ENCODE measurements around the gene CPNE7.
"Not testable (repeated sequence)": the region's sequence is repeated elsewhere in the genome, so short reads cannot be mapped to it uniquely, and the experiment has no call there.

CPNE7 gene

DNA sequence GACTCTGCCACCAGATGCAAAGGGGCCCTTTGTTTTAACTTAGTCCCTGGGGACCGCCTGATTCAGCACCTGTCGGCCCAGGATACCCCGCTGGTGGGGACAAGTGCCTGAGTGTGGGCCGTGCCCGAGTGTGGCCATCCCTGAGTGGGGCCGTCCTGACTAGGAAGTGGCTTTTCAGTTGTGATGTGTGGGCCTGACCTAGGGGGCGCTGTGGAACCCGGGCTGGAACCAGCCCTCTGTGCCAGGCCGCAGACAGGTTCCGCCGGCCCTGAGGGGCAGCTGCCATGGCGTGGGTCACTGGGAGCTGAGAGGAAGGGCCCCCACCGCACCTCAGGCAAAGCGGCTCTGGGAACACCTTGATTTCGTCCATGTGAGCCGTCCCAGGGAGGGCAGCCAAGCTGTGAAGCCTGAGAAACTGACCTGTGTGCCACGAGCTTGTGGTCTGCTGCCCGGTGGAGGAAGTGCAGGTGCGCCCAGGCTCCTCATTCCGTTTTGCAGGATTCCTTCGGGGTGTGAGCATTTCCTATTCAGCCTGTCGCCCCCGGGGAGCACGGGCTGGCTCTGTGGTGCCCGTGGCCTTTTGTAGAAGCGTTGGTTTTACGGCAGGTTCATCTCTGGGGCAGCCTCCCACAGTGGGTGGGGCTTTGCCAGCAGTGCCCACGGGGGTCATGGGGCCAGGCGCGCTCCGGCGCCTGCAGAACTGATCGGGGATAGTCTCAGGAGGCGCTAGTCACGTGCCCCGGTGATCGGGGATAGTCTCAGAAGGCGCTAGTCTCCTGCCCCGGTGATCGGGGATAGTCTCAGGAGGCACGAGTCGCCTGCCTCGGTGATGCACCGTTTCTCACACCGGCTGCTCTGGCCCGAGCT, 9.8 kb upstream of the CPNE7 start:
- DNase-seq: peak in 20 of 51 donors; percentile 8 to 52 (median 32)

DNA sequence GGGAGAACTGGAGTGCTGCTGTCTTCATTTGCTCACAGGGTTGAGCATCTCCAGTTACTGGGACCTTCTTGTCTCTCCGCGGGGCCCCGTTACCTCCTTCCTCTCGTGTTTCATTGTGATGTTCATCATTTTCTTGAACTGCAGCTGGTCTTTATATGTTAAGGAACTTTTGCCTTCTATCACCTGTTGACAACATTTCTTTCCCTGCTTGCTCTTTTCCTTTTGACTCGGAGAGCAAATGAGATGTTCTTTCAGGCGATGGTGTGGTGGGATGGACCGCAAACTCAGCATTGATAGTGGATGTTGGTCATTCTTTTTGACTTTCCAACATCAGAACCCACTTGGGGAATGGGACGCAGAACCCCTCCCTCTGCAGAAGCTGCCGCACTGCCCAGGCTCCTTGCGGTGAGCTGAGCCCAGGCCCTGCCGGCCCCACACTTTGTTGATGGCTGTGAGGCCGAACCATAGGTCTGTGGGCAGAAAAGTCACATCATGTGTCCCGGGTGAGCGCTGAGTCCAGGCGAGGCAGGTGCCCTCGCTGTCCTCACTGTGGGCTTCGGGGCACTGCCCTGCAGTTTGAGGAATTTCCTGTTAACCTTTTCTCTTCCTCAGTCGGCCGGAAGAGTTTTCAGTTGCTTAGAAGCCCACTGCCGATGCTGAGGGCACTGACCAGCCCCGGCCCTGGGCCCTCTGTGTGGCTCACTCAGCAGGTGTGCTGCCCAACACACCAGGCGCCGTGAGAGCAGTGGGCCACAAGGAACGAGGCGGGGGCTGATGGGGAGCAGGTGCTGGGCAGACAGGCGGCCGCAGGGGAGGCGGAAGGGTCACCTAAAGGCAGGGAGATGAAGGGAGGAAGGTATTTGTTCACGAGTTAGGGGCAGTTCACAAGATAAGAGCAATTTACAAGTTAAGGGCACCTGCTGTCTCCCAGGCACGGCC, 7.6 kb upstream of the CPNE7 start:
- no peak for DNase-seq

DNA sequence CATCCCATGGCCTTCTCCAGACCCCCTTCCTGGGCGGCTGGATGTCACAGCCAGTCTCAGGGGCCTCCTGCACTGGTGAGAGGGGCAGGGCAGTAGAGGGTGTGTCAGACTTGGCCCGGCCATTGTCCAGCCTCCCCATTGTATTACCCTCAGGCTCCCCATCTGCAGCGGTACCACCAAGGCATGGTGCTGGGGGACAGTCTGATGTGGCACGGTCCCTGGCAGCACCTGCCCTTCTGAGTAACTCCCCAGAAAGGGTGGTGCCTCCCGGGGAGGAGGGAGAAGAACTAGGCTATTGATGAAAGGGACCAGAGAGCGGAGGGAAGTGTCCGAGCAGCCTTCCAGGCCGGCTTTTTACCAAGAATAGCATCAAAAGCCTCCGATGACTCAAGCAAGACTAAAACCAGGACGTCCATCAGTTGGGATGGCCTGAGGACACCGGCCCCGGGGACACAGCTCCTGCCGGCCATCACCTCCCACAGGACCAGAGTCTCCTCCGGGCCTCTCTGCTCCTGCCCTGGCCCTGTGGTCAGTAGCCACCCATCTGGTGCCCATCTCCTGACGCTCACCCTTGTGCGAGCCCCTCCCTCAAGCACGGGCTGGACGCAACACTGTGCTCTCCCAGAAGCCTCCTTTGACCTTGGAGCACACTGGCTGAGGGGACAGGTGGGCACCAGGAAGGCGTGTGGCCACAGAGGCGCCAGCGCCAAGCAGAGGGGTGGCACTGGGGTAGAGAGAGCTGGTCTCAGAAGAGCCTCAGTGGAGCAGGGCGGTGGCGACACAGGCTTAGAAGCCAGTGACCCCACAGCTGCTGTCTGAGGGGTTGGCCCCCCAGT, 5.8 kb upstream of the CPNE7 start:
- DNase-seq: no peak

DNA sequence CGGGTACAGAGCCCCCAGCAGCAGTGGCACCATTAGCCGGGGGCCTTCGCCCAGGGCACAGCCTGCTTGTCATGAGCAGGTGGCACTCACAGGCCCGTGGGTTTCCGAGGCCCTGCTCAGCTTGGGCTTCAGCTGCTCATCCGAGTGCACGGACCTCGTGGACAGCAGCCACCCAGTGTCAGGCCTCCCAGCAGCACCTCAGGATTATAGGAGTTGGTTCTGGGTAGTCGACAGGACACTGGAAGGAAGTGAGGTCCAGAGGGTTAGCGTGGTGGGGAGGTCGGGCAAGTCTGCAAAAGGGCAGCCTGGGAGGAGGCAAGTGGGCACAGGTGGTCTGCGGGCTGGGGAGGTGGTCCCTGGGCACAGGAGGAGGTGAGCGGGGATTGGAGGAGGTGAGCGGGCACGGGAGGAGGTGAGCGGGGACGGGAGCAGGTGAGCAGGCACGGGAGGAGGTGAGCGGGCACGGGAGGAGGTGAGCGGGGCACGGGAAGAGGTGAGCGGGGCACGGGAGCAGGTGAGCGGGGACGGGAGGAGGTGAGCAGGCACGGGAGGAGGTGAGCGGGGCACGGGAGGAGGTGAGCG, 5.1 kb upstream of the CPNE7 start:
- DNase-seq: no peak

DNA sequence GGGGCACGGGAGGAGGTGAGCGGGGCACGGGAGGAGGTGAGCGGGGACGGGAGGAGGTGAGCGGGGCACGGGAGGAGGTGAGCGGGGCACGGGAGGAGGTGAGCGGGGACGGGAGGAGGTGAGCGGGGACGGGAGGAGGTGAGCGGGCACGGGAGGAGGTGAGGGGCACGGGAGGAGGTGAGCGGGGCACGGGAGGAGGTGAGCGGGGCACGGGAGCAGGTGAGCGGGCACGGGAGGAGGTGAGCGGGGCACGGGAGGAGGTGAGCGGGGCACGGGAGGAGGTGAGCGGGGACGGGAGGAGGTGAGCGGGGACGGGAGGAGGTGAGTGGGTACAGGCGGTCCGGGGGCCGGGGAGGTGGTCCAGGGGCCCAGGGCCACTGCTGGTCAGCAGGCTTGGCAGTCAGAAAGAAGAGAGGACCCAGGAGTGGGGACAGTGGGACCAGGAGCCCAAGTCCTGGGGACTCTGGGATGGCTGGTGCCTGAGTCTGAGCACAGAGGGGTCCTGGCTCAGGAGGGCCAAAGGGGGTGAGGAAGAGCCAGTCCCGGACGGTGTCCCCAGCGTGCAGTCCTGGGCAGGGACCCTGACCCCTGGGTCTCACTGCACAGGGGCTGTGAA, 4.5 kb upstream of the CPNE7 start:
- DNase-seq: not testable (repeated sequence)

DNA sequence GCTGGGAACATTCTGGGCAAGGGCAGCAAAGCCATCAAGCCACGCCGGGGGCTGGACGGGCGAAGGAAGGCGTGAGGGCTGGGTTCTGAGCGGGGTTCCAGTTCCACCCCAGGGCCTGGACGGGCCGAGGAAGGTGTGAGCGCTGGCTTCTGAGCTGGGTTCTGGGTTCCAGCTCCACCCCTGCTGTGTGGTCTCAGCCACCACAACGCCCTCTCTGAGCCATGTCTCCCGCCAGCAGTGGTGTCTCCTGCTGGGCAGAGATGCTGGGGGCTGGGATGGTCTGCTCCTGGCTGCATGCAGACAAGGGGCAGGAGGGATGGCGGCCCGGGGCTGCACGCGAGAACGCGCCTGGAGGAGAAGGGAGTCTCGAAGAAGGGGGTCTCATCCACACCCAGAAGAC, 3.9 kb upstream of the CPNE7 start:
- DNase-seq: no peak

DNA sequence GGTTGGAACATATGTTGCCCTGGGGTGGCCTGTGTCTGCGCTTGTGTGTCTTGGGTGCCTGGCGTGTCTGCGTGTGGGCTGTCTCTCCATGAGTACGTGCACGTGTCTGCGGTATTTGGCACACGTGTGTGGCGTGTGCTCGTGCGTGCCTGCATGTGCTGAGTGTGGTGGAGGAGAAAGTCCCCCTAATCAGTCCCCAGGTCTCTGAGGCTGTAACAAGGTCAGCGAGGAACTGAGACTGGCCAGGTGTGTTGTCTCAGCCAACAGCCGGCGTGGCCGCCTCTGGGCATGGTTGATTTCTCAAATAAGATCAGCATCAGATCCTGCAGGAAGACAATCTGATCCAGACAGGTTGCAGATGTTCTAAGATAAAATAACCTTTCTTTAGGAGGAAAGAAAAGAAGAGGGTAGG, 3.5 kb upstream of the CPNE7 start:
- no peak for DNase-seq

DNA sequence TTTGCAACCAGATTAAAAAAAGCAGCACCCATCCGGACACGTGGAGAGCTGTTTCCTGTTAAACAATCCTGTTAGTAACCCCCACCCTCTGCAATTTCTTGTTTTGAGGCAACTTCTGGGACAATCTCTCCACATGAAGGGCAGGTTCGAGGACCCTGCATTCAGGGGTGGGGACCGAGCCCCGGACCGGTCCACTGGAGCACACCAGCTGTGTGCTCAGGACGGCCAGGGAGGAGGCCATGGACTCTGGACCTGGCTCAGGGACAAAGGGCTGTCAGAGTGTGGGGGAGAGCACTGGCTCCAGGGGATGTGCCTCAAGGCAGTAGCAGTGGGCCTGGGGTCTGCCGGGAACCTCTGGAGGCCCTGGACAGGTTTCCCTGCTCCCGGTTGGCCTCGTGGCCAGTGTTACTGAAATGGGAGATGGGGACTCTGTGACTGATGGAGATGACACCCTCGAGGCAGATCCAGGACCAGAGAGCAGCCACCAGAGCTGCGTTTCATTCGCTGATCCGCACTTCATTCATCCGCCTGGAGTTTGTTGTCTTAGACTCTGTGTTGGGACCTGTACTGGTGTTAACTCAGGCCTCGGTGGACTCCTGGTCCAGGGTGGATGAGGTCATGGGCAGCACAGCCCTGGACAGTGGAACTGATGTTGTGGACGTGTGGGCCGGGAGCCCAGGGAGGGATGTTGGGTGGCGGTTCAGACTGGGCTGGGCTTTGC, 2.9 kb upstream of the CPNE7 start:
- no peak for DNase-seq

DNA sequence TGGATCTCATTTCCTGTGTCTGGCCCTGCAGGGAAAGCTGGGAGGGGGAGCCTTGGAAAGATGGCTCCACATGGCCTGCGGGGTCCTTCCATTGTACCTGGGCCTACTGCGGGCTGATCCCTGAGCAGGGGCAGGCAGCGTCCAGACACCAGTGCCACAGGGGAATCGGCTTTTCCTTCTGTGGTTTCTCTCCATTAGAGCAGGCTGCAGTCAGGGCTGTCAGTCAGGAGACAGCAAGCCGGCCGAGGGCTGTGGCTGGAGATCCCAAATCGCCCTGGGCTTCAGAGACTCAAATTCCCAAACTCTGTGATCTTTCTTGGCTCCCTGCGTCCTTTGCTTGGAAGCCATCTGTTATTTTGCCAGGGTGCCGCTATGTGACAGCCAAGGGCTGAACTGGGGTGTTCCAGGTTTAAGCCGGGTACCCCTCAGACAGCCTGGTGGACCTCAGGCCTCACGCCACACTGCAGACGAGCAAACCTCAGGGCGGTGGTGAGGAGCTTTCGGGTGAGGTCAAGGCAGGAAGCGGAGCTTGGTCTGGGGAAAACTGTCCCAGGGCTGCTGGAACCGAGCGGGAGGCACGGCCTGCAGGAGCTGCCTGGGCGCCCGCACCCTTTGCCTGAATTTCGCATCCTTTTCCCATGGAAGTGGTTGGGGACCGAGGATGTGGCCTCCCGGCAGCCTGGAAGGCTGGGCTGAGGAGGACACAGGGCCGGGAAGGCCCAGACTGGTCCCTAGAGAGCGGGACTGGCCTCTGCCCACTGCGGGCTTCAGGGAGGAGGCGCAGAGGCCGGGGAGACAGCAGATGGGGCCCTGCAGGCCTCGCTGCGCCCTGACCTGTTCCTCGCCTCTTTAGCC, 1.5 kb upstream of the CPNE7 start:
- DNase-seq: no peak

DNA sequence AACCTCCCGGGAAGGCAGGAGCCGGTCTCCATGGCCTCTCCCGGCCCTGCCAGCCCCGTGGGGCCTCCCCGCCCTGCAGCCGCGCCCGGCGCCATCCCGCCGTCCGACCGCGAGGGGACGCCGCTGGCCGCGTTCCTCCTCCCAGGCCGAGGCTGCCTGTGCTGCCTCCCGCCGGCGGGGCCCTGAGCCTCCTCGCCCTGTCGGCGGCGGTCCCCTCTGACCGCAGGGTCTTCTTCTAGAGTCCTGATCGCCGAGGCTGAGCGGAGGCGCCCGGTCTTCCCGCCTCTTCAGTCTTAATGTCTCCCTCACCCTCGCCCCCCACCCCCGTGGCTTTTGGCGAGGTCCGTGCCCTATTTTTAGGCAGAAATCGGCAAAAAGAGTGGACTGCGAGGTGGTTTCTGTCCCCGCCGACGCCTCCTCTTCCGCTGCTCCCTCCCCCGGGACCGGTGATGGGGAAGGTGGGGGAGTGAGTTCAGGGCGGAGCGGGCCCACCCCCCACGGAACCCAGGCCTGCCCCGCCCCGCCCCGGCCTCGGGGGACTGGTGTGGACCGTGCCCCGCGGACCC, 794 bp upstream of the CPNE7 start:
- peak in 1 of 51 donors; percentile 13 for DNase-seq

DNA sequence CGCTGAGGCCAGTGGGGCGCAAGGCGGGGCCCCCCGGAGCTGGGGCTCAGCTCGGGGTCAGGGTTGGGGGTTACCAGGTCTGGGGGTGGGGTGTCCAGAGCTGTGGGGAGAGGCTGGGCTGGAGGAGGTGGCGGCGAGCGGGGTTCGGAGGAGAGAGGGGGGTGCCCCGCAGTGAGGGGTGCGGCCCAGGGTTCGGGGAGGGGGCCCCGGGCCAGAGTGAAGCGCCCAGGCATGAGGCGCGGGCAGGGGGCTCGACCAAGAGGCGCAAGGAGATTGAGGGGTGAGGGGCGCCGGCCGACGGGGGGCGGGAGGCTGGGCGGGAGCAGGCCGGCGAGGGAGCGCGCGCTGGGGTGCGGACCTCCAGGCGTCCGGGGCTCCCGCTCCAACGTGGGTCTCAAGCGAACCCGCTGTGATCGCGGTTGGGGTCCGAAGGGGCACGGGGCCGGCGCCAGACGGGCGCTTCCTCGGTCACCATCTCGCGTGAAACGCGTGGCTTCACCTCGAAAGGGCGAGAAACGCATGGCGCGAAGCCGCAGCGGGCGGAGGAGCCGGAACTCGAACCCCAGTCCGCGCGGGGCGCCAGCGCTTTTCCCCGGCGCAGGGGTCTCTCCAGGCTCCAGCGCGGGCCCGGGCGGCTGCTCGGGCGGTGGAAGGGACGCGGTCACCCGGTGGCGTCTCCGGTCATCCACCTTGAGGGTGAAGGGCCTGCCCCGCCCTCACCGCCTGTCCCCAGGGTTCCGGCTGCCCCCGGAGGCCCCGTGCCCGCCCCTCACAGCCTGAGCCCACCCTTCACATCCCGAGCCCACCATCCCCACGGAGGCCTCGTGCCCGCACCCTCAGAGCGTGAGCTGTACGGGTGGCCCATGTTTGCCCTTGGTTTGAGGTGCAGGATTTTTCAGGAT, 846 bp downstream of the CPNE7 start:
- no peak for DNase-seq

DNA sequence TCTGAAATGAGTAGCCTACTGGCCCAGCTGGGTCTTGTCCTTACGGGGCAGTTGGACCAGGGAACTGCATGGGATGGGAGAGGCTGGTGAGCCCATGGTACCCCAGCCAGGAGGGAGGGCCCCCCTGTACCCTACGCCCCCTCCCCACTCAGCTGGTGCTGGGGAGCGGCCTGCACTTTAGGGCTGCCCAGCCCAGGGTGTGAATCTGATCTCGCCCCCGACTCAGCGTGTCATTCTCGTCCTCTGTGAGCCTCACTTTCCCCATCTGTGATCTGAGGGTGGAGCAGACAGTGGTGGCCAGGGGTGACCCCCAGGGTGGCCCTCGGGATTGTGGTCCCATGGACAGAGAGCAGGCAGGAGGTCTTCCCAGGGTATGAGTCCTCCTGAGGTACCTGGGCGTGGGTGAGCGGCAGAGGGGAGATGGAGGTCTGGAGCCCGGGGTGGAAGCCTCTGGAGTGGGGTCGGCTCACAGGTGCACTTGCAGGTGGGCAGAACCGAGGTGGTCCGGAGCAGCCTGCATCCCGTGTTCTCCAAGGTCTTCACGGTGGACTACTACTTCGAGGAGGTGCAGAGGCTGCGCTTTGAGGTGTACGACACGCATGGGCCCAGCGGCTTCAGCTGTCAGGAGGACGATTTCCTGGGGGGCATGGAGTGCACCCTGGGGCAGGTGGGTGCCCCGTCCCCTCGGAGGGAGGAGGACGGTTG, 1.6 kb downstream of the CPNE7 start:
- no peak for DNase-seq

DNA sequence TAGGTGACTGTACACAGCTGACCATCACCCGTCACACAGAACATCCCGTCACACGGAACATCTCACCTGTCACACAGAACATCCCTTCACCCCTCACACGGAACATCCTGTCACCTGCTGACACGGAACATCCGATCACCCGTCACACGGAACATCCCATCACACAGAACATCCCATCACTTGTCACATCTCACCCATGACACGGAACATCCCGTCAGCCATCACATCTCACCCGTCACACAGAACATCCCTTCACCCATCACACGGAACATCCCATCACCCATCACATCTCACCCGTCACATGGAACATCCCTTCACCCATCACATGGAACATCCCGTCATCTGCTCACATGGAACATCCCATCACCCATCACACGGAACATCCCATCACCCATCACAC, 3.8 kb downstream of the CPNE7 start:
- no peak for DNase-seq

DNA sequence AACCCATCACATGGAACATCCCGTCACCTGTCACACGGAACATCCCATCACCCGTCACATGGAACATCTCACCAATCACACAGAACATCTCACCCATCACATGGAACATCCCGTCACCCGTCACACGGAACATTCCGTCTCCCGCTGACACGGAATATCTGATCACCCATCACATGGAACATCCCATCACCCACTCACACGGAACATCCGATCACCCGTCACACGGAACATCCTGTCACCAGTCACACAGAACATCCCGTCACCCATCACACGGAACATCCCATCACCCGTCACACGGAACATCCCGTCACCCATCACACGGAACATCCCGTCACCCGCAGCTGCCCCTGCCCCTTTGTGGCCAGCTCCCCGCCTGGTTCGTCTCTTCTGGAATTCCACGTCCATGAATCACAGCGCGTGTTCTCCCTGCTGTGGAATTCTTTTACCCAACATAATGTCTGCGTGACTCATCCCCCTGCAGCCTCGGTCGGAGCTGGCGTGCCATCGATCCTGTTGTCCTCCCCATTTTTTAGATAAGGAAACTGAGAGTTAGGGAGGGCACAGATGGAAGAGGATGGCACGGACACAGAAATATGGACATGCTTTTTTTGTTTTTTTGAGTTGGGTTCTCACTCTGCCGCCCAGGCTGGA, 5.6 kb downstream of the CPNE7 start:
- peak in 1 of 51 donors; percentile 43 for DNase-seq

DNA sequence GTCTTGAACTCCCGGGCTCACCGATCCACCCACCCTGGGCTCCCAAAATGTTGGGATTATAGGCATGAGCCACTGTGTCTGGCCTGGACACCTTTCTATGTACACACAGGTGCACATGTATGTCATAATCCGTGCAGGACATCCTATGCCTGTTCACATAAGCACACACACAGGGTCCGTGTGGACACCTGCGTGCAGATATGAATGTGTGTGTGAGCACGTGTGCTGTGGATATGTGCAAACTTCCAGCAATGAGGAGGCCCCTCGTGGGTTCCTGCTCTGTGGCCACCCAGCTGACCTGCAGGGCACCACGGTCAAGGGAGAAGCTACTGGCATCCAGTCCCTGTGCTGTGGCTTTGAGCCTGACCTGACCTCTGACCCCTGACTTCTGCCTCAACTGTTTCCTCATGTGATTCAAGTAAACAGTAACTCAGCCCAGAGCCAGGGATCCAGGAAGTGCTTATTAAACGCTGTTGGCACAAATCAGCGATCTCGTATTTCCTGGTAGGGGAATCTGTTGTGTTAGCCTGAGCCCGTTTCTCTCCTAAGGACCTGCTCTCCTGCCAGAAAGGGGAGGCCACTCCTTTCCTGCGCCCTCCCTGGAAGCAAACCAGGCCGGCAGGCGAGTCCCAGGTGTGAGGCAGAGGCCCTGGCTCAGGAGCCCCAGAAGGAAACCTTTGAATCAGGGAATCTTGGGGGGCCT, 6.5 kb downstream of the CPNE7 start:
- no peak for DNase-seq
